Thoracic aorta (tissue), 2 donors: ENCODE measurements around the gene WDR11. TPM values are rescaled to one million over a fixed set of nuclear protein-coding genes. Genes with fewer than 3 reads are reported as not detected.

Experiments
- ATAC-seq: fragments of 150-250 bp; one replicate; pipeline ENCODE4 v1.8.0; 2017; ENCODE audit warnings: low read depth; ENCODE audit not compliant: insufficient number of reproducible peaks, low FRiP score
- DNase-seq: peaks from one replicate; pipeline ENCODE4 v3.0.0-alpha.2; 2020; ENCODE audit warnings: low spot score
- H3K27ac ChIP-seq, 2 donors: fragments of 200-600 bp; sonication (generic); 1 replicate in 1 of 2; 2 replicates in 1 of 2; pipeline ENCODE4 v1.5.1; 2016; ENCODE audit warnings: mild to moderate bottlenecking in 2 of 2, moderate library complexity in 2 of 2
- H3K27me3 ChIP-seq: fragments of 200-600 bp; sonication (generic); replicated peaks from 2 replicates; pipeline ENCODE4 v1.6.0; 2016; ENCODE audit warnings: mild to moderate bottlenecking; ENCODE audit not compliant: insufficient read depth
- H3K36me3 ChIP-seq: fragments of 200-600 bp; sonication (generic); one replicate; pipeline ENCODE4 v1.5.1; 2016
- H3K4me1 ChIP-seq, 2 donors: fragments of 200-600 bp; sonication (generic); 1 replicate in 1 of 2; 2 replicates in 1 of 2; pipeline versions ENCODE4 v1.5.1 to v1.6.0; 2016; ENCODE audit warnings: low read depth in 2 of 2, mild to moderate bottlenecking in 1 of 2; ENCODE audit not compliant: control insufficient read depth in 1 of 2
- H3K4me3 ChIP-seq: fragments of 200-600 bp; sonication (generic); 2 replicates; pipeline ENCODE4 v1.5.1; 2016; ENCODE audit warnings: mild to moderate bottlenecking
- H3K9me3 ChIP-seq: fragments of 200-600 bp; sonication (generic); 2 replicates; pipeline ENCODE4 v1.5.1; 2016
- CTCF ChIP-seq: fragments of 200-600 bp; sonication (generic); IDR thresholded peaks from one replicate; pipeline ENCODE4 v1.5.1; 2019; ENCODE audit warnings: antibody characterized with exemption
- total RNA-seq, 2 donors: library from RNA; depleted of rRNA; stranded (reverse); fragments of >200 nt; gene quantifications; one replicate each; pipeline versions ENCODE4 v1.1.0 to v1.2.3, GENCODE V29; 2016

The WDR11 gene
- total RNA-seq, 2 donors from 2014 or later: 51.3 to 95.8 TPM

DNA sequence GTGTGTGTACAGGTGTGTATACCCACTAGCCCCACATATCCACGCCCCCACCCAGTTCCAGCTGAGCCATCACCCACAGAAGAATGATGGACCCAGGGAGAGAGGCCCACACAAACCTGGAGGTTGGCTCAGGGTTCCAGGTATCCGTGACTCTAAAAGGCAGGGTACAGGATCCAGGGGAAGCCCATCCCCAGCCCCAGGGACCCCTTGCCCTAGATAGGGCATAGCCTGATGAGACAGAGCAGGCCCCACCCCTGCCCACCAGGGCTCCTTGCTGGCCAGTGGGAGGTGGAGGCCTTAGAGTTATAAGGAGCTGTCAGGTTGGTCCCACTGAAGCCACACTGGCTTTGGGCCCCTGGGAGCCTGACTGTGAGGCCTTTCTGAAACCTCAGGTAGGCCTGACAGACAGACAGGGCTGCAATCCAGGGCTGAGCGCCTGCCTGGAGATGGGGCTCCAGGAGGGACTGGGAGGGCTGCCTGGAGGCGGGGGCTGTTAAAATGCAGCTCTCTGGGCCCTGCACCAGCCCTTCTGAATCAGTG lies 93.5 kb downstream of the WDR11 start:
- no peaks in the 10 kb centered on the region for H3K9me3 ChIP-seq
- H3K36me3 ChIP-seq: no peaks in the 10 kb centered on the region
- DNase-seq (no peak), ATAC-seq (no peak)
- no peaks in the 10 kb centered on the region for H3K27me3 ChIP-seq
- peaks cover 3 to 11% of the 10 kb centered on the region in 2 donors for H3K4me1 ChIP-seq
- no peak overlapping the region for H3K4me3 ChIP-seq
- no peak for TF ChIP-seq CTCF
- H3K27ac ChIP-seq: no peak overlapping the region

GRCh38 chr10:120945182-120945581 lies 94.0 kb downstream of the WDR11 start:
- no peak overlapping the region for H3K4me3 ChIP-seq
- H3K27ac ChIP-seq: no peak overlapping the region
- DNase-seq (no peak), ATAC-seq (no peak)
- H3K27me3 ChIP-seq: no peaks in the 10 kb centered on the region
- H3K4me1 ChIP-seq: peaks cover 5 to 16% of the 10 kb centered on the region in 2 donors
- TF ChIP-seq CTCF: no peak
- H3K36me3 ChIP-seq: no peaks in the 10 kb centered on the region
- H3K9me3 ChIP-seq: no peaks in the 10 kb centered on the region

- no peak overlapping the region for H3K27ac ChIP-seq
- TF ChIP-seq CTCF: no peak
- H3K4me1 ChIP-seq: peaks cover 5 to 16% of the 10 kb centered on the region in 2 donors
- H3K36me3 ChIP-seq: no peaks in the 10 kb centered on the region
- peaks cover 3% of the 10 kb centered on the region for H3K27me3 ChIP-seq
- H3K9me3 ChIP-seq: no peaks in the 10 kb centered on the region
- DNase-seq (peak; percentile 10), ATAC-seq (no peak)
- no peak overlapping the region for H3K4me3 ChIP-seq
Measured at GRCh38 chr10:120945801-120946302, 94.7 kb downstream of the WDR11 start.

GRCh38 chr10:120946497-120946896 lies 95.3 kb downstream of the WDR11 start:
- H3K27me3 ChIP-seq: peaks cover 6% of the 10 kb centered on the region
- DNase-seq (no peak), ATAC-seq (no peak)
- no peak overlapping the region for H3K4me3 ChIP-seq
- H3K4me1 ChIP-seq: peaks cover 5 to 16% of the 10 kb centered on the region in 2 donors
- no peaks in the 10 kb centered on the region for H3K36me3 ChIP-seq
- no peak overlapping the region for H3K27ac ChIP-seq
- no peak for TF ChIP-seq CTCF
- no peaks in the 10 kb centered on the region for H3K9me3 ChIP-seq

DNA sequence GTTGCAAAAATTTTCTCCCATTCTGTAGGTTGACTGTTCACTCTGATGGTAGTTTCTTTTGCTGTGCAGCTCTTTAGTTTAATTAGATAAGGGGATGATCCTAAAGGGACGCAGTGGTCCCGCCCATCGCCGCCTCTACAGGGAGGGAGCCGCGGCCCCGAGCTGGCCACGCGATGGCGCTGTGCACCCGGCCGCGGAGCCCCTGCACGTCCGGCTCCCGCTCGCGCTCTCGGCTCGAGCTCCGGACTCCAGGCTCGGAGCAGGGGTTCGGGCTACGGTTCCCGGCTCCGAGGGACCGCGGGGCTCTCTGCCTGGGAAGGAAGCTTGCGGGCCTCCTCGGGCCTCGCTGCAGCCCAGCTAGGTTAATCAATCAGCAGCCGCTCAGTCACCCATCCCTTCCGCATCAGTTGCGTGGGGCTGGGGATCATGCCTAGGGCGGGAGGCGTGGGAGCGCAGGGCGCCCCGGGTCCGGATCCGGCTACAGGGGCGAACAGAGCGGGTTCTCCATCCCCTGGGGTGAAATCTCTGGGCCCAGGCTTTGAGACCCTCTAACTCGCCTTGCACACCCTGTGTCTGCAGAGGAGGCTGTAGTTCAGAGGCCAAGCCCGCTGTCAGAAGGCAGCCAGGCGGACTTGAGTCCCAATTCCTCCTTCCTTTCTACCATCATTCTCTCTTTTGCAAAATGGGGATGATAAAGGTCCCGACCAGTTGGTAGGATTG lies 97.9 kb downstream of the WDR11 start:
- peak overlapping the region; percentile 78 for H3K4me3 ChIP-seq
- H3K27me3 ChIP-seq: peaks cover 6% of the 10 kb centered on the region
- ATAC-seq (peak; percentile 32), DNase-seq (no peak)
- peaks cover 5% of the 10 kb centered on the region for H3K9me3 ChIP-seq
- peak; percentile 91 for TF ChIP-seq CTCF
- no peaks in the 10 kb centered on the region for H3K36me3 ChIP-seq
- no peak overlapping the region for H3K27ac ChIP-seq
- H3K4me1 ChIP-seq: peaks cover 5 to 16% of the 10 kb centered on the region in 2 donors
